ENCODE data around the gene IMMP2L. TPM values are rescaled to one million over a fixed set of nuclear protein-coding genes. Genes with fewer than 3 reads are reported as not detected.

The IMMP2L gene
- total RNA-seq, 1 donor from 2014 or later, result 17.8 TPM

DNA sequence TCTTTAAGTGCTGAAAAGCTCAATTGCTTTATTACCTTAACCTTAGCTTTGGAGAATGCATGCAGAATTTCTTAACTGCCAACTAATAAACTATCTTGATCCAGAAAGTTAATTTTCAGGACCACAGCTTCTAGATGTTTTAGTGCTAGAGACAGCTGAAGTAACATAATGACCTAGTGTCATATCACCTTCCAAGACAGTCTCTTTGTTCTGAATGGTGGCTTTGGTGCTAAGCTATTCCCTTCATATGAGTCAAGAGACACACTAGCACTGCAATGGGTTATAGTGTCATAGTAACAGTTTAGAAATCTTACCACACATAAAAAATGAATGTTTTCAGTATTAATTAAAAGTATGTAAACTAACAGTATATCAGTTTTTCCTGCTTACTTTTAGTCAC is 586.8 kb downstream of the IMMP2L start:
- H3K4me3 ChIP-seq, result no peak overlapping the region
- no peak overlapping the region for H3K27ac ChIP-seq (replicated peaks)
- DNase-seq, result no peak
- TF ChIP-seq CTCF (IDR thresholded peaks at IDR 0.05; ENCODE audit: borderline replicate concordance), result no peak
- no peaks in the 10 kb centered on the region for H3K27me3 ChIP-seq (ENCODE audit: low read depth)
- H3K4me1 ChIP-seq, result no peaks in the 10 kb centered on the region
- H3K36me3 ChIP-seq, result no peaks in the 10 kb centered on the region
- H3K9me3 ChIP-seq (replicated peaks), result no peaks in the 10 kb centered on the region
- intact Hi-C loops (cut with micrococcal nuclease), result no loop called here

DNA sequence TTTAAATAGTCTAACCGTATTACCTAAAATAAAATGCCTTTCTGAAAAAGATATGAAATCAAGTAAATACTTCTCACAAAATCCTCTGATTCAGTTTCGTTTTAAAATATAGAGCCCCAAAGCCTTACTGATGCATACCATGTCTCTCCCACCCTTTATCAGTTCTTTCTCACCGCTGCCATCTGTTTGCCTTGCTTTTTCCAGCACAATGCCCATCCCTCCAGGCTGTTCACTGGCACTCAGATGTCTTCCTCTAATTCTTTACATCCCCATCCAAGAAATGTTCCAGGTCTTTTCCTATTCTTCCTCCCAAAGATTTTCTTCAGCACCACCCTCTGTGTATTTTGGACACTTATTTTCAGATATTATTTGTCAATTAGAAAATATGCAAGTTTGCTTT is 587.9 kb downstream of the IMMP2L start:
- H3K9me3 ChIP-seq (replicated peaks), result no peaks in the 10 kb centered on the region
- DNase-seq, result no peak
- H3K27me3 ChIP-seq (ENCODE audit: low read depth), result no peaks in the 10 kb centered on the region

DNA sequence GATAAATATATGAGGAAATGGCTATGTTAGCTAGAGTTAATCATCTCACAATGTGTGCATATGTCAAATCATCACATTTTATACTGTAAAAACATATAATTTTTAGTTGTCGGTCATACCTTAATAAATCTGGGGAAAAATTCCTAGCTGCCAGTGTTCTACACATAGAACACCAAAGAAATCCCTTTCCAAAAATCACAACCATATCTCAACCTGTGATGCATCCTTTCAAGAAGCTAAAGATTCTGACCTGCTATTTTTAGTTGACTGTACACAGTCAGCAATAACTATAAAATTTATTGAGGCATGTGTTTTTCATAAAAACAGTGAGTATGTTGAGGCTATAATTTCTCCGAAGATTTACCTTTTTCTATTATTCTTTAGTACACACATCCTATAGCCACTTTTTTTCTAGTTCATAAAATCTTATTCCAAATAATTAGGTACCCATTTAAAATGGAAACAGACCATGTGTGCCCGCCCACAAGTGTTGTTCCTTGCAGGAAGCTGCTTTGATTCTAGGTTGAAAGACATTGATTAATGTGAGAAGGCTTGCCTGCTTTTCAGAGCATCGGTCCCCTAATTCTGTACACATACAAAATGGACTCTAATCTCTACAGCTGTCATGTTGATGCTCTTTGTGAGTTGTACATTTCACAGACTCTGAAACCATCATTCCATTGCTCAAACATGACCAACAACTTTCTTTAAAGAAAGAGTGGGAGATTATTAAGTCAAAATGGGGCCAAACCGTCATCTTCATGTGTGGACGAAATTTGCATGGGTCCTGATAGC is 588.9 kb downstream of the IMMP2L start:
- no peak for DNase-seq
- Histone ChIP-seq H3K4me1 (no peaks in the 10 kb centered on the region), H3K9me3 (replicated peaks) (no peaks in the 10 kb centered on the region), H3K4me3 (no peak overlapping the region), H3K27me3 (ENCODE audit: low read depth) (no peaks in the 10 kb centered on the region), H3K27ac (replicated peaks) (no peak overlapping the region), H3K36me3 (no peaks in the 10 kb centered on the region)
- TF ChIP-seq CTCF (IDR thresholded peaks at IDR 0.05; ENCODE audit: borderline replicate concordance), result no peak
- intact Hi-C loops (cut with micrococcal nuclease), result no loop called here

More for the DNA sequence above, 587.9 kb downstream of the IMMP2L start:
- intact Hi-C loops (cut with micrococcal nuclease), result no loop called here
- Histone ChIP-seq H3K36me3 (no peaks in the 10 kb centered on the region), H3K4me3 (no peak overlapping the region), H3K4me1 (no peaks in the 10 kb centered on the region), H3K27ac (replicated peaks) (no peak overlapping the region)
- TF ChIP-seq CTCF (IDR thresholded peaks at IDR 0.05; ENCODE audit: borderline replicate concordance), result no peak

DNA sequence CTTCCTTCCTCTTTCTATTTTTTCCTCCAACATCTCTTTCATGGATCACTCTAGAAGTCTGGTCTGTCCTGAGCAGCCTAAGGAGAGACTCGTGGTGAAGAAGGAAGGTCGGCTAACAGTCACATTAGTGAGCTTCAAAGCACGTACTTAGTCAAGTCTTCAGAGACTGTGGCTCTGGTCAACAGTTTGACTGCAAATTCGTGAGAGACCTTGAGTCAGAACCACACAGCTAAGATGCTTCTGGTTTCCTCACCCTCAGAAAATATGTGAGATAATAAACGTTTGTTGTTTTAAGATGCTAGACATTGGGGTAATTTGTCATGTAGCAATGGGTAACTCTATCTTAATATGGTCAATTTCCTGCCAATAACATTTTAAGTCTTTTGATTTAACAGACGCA is 597.5 kb downstream of the IMMP2L start:
- DNase-seq, result no peak
- H3K4me3 ChIP-seq, result no peak overlapping the region
- H3K27ac ChIP-seq (replicated peaks), result no peak overlapping the region
- no peaks in the 10 kb centered on the region for H3K9me3 ChIP-seq (replicated peaks)
- no peaks in the 10 kb centered on the region for H3K36me3 ChIP-seq
- intact Hi-C loops (cut with micrococcal nuclease), result no loop called here
- TF ChIP-seq CTCF (IDR thresholded peaks at IDR 0.05; ENCODE audit: borderline replicate concordance), result no peak
- no peaks in the 10 kb centered on the region for H3K27me3 ChIP-seq (ENCODE audit: low read depth)
- peaks cover 3% of the 10 kb centered on the region for H3K4me1 ChIP-seq

GRCh38 chr7:110962826-110963225 is 599.5 kb downstream of the IMMP2L start:
- Histone ChIP-seq H3K4me1 (peaks cover 12% of the 10 kb centered on the region), H3K27me3 (ENCODE audit: low read depth) (no peaks in the 10 kb centered on the region), H3K4me3 (no peak overlapping the region), H3K9me3 (replicated peaks) (no peaks in the 10 kb centered on the region), H3K27ac (replicated peaks) (no peak overlapping the region), H3K36me3 (no peaks in the 10 kb centered on the region)
- TF ChIP-seq CTCF (IDR thresholded peaks at IDR 0.05; ENCODE audit: borderline replicate concordance), result no peak
- DNase-seq, result no peak
- intact Hi-C loops (cut with micrococcal nuclease), result no loop called here

All from left ventricle myocardium inferior (tissue), 1 donor.